ENCODE measurements around the gene FIBCD1.

DNA sequence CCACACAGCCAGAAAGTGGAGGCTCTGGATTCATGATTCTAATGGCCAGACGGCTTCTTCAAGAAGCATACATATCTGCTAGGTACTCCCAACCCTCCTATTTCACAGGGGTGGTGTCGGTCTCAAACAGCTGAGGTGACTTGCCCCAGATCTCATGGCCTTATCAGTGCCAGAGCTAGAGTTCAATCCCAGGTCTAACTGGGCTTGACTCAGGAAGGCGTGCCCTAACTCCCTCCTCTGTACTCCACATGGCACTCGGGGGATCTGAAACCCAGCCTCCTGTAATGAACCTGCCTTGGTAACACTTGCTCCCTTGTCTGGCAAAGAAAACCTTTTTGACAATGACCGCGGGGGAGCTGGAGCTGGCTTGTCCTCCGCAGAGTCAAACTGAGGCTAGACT, 44.5 kb downstream of the FIBCD1 start:
- no peak for TF ChIP-seq GATA2 (IDR thresholded peaks at IDR 0.05; ENCODE audit: low read depth, low read length)
- TF ChIP-seq GATA3 (IDR thresholded peaks at IDR 0.05; ENCODE audit: low read depth, low read length), result no peak
